ENCODE data around the gene LIX1L.

- no peak for TF ChIP-seq CTCF (IDR thresholded peaks at IDR 0.05)
- no peak for TF ChIP-seq POLR2A (IDR thresholded peaks at IDR 0.05)
These were observed 9.5 kb upstream of the LIX1L start for GRCh38 chr1:145967288-145967687.
